GM19023 (cell line): ENCODE data around the gene GCKR.

Source experiments
- ATAC-seq: cut with Tn5 transposase; IDR thresholded peaks from one replicate; pipeline ENCODE4 v1.9.1; 2021; ENCODE audit warnings: mild to moderate bottlenecking, moderate library complexity; ENCODE audit not compliant: unreplicated experiment

The GCKR gene

GRCh38 chr2:27569398-27569797, 72.8 kb downstream of the GCKR start:
- ATAC-seq, result no peak

DNA sequence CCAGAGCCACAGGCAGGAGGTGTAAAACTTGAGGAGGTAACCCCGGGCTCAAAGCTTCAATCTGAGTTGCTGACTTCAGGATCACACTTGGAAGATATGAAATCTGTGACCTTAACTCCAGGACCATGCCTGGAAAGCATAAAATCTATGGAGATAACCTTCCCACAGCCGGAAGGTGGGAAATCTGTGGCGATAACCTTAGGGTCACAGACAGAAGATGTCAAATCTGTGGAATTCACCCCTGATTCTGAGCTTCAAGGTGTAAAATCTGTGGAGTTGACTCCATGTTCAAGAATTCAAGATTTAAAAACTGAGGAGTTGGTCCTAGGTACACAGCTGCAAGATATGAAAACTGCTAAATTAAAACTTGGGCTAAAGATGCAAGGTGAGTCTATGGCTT, 74.6 kb downstream of the GCKR start:
- no peak for ATAC-seq

DNA sequence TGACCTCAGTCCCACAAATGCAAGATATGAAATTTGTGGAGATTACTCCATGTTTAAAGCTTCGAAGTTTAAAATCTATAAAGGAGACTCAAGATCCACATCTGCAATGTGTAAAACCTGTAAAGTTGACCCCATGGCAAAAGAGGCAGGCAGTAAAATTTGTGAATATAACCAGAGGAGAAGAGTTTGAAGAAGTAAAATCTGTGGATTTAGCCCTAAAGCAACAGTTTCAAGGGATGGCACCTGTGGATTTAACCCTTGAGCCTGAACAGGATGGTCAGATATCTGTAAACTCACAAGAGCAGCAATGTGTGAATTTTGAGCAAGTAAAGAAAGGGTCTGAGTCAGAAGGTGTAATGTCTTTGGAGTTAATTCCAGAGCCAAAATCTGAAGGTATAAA, 75.0 kb downstream of the GCKR start:
- no peak for ATAC-seq

GRCh38 chr2:27572439-27572838, 75.8 kb downstream of the GCKR start:
- no peak for ATAC-seq

- ATAC-seq, result no peak
Measured at GRCh38 chr2:27572998-27573429, 76.4 kb downstream of the GCKR start.
